ENCODE results near the gene CMYA5. TPM values are rescaled to one million over a fixed set of nuclear protein-coding genes. Genes with fewer than 3 reads are reported as not detected.

The CMYA5 gene
- total RNA-seq, 1 donor from 2014 or later, result 2.7 TPM

DNA sequence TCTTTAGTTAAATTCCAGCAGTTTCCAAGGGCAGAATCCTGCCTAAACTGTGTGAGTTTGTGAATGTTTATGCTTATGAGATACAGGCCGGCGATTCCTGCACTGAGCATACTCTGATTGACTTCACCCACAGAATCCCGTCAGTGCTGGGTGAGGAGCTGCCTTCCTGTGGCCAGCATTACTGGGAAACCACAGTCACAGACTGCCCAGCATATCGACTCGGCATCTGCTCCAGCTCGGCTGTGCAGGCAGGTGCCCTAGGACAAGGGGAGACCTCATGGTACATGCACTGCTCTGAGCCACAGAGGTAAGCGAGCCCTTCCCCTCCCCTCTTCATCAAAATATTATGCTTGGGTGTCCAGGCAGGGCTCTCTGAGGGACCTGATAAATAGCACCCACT is 103.7 kb downstream of the CMYA5 start:
- no peaks in the 10 kb centered on the region for H3K9me3 ChIP-seq
- no peak for DNase-seq
- intact Hi-C loops (cut with DNase I), result no loop called here
- H3K4me3 ChIP-seq, result no peak overlapping the region
- TF ChIP-seq, protein P1, sequence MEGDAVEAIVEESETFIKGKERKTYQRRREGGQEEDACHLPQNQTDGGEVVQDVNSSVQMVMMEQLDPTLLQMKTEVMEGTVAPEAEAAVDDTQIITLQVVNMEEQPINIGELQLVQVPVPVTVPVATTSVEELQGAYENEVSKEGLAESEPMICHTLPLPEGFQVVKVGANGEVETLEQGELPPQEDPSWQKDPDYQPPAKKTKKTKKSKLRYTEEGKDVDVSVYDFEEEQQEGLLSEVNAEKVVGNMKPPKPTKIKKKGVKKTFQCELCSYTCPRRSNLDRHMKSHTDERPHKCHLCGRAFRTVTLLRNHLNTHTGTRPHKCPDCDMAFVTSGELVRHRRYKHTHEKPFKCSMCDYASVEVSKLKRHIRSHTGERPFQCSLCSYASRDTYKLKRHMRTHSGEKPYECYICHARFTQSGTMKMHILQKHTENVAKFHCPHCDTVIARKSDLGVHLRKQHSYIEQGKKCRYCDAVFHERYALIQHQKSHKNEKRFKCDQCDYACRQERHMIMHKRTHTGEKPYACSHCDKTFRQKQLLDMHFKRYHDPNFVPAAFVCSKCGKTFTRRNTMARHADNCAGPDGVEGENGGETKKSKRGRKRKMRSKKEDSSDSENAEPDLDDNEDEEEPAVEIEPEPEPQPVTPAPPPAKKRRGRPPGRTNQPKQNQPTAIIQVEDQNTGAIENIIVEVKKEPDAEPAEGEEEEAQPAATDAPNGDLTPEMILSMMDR (IDR thresholded peaks at IDR 0.05), result no peak
- H3K4me1 ChIP-seq, result no peaks in the 10 kb centered on the region
- no peak for ATAC-seq
- no peak overlapping the region for H3K27ac ChIP-seq
- H3K27me3 ChIP-seq, result no peaks in the 10 kb centered on the region
- no peaks in the 10 kb centered on the region for H3K36me3 ChIP-seq

DNA sequence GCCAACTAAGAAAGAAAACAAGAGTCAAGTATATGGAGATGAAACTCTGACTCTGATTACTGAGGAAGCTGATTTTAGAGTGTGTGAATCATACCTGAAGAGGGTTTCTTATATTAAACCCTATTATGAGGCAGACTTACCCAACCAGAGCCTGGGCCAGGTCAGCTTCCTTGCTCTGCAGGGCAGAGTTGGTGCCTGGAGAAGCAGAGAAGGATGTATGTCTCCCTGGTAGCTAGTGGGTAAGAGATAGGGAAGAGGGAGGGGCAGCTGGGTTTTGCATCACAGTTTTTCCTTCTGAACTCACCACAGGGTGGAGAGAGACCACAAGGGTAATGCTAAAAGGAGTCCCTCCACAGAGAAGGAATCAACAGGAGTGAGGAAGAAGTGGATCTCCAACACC is 104.1 kb downstream of the CMYA5 start:
- DNase-seq, result no peak

DNA sequence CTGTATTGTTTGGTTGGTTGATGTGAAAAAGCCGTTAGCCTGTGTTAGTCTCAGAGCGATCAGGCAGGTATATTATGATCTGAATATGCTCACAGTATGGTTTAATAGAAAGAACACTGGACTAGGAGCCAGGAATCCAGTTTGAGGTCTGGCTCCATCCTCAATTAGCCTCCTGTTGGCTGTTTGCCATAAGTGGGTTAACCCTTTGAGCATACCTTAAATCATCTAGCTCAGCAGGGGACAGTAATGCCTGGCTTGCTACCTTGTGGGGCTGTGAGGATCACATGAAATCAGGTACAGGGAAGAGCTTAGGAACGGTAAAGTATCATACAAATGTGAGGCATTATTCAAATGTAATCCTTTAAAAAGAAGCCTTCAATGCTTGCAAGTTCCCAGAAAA is 104.7 kb downstream of the CMYA5 start:
- Histone ChIP-seq H3K9me3 (no peaks in the 10 kb centered on the region), H3K4me1 (no peaks in the 10 kb centered on the region), H3K27me3 (no peaks in the 10 kb centered on the region), H3K27ac (no peak overlapping the region), H3K36me3 (no peaks in the 10 kb centered on the region), H3K4me3 (no peak overlapping the region)
- ATAC-seq (no peak), DNase-seq (no peak)
- intact Hi-C loops (cut with DNase I), result no loop called here
- TF ChIP-seq, protein P1 (IDR thresholded peaks at IDR 0.05), result no peak

More for the DNA sequence above, 104.1 kb downstream of the CMYA5 start:
- no peaks in the 10 kb centered on the region for H3K9me3 ChIP-seq
- intact Hi-C loops (cut with DNase I), result no loop called here
- H3K27me3 ChIP-seq, result no peaks in the 10 kb centered on the region
- H3K36me3 ChIP-seq, result no peaks in the 10 kb centered on the region
- TF ChIP-seq, protein P1 (IDR thresholded peaks at IDR 0.05), result no peak
- no peak overlapping the region for H3K4me3 ChIP-seq
- no peak for ATAC-seq
- no peak overlapping the region for H3K27ac ChIP-seq
- no peaks in the 10 kb centered on the region for H3K4me1 ChIP-seq

DNA sequence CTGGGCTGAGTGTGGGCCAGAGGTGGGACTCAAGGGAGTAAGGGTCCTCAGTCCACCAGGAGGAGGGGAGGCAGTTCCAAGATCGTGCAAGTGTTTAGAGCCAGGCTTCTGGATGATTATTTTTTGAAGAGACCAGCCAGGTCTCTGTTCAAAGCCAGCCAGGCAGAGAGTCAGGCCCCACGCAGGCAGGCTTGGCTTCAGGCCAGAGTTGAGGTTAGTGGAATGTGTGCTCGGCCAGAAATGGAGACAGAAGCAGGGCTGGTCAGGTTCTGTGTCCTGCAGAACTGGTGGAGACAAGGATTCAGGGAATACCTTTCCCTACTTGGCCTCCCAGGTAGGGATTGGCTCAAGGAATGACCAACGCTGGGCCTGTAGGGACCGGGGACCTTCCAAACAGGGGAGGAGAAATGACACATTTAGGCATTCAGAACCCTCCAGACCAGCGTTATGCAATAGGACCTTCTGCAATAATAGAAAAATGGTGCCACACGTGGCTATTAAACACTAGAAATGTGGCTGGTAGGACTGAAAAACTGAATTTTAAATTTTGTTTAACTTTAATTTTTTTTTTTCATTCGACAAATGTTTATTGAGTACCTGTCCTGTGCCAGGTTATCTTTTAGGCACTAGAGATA is 106.2 kb downstream of the CMYA5 start:
- Histone ChIP-seq H3K27ac (no peak overlapping the region), H3K4me3 (no peak overlapping the region), H3K36me3 (no peaks in the 10 kb centered on the region), H3K9me3 (no peaks in the 10 kb centered on the region), H3K4me1 (no peaks in the 10 kb centered on the region), H3K27me3 (no peaks in the 10 kb centered on the region)
- intact Hi-C loops (cut with DNase I), result no loop called here
- no peak for DNase-seq
- ATAC-seq, result peak; percentile 35
- TF ChIP-seq, protein P1 (IDR thresholded peaks at IDR 0.05), result no peak

DNA sequence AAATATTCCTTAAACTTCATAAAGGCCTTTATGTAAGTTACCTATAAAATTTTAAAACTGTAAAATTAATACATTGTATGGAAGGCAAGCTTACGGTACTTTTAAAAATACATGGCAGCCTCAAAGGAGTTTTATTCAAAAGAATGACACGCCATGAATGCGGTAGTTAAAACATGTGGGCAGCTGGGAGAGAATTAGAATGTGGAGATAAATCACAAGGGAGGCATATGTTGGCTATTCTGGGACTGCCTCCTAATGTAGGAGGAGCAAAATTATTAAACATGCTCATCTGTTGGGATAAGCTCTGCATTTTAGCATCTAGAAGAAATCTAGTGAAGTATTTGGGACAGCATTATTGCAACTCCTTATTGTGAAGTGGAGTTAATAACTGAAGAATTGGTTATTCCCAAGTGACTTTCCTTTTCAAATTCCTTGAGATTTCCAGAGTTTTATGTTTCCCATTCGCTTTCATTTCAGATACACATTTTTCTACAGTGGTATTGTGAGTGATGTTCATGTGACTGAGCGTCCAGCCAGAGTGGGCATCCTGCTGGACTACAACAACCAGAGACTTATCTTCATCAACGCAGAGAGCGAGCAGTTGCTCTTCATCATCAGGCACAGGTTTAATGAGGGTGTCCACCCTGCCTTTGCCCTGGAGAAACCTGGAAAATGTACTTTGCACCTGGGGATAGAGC is 109.4 kb downstream of the CMYA5 start:
- Histone ChIP-seq H3K4me1 (peaks cover 8% of the 10 kb centered on the region), H3K9me3 (no peaks in the 10 kb centered on the region), H3K4me3 (no peak overlapping the region), H3K27me3 (no peaks in the 10 kb centered on the region), H3K36me3 (no peaks in the 10 kb centered on the region), H3K27ac (no peak overlapping the region)
- TF ChIP-seq, protein P1 (IDR thresholded peaks at IDR 0.05), result no peak
- DNase-seq (no peak), ATAC-seq (no peak)
- intact Hi-C loops (cut with DNase I), result no loop called here

All from upper lobe of right lung (tissue), 1 donor.